Liver (tissue), 9 donors: ENCODE measurements around the gene KRTAP10-6. TPM values are rescaled to one million over a fixed set of nuclear protein-coding genes. Genes with fewer than 3 reads are reported as not detected.
"Not testable (repeated sequence)": the region's sequence is repeated elsewhere in the genome, so short reads cannot be mapped to it uniquely, and the experiment has no call there.

Experiments used
- DNase-seq: peaks from one replicate; pipeline ENCODE4 v3.0.0-alpha.2; 2017; ENCODE audit warnings: low spot score
- H3K27ac ChIP-seq, 2 donors: one replicate each; pipeline ENCODE4 v1.7.0; 2013; ENCODE audit warnings: inconsistent platforms in 2 of 2, low read length in 2 of 2, control low read depth in 1 of 2, low read depth in 1 of 2, mild to moderate bottlenecking in 1 of 2
- H3K27me3 ChIP-seq, 4 donors: one replicate each; pipeline versions ENCODE4 v1.6.1 to v1.7.0; 2013; ENCODE audit warnings: low read length in 3 of 4, inconsistent platforms in 1 of 4, mild to moderate bottlenecking in 1 of 4, moderate library complexity in 1 of 4; ENCODE audit not compliant: control insufficient read depth in 4 of 4, insufficient read depth in 4 of 4
- H3K36me3 ChIP-seq, 4 donors: one replicate each; pipeline versions ENCODE4 v1.6.1 to v1.7.0; 2013; ENCODE audit warnings: low read length in 3 of 4, mild to moderate bottlenecking in 3 of 4, low read depth in 1 of 4, moderate library complexity in 1 of 4; ENCODE audit not compliant: control insufficient read depth in 4 of 4, insufficient read depth in 3 of 4
- H3K4me1 ChIP-seq, 4 donors: one replicate each; pipeline versions ENCODE4 v1.6.1 to v1.7.0; 2013; ENCODE audit warnings: low read length in 3 of 4, mild to moderate bottlenecking in 3 of 4, moderate library complexity in 1 of 4; ENCODE audit not compliant: control insufficient read depth in 4 of 4, insufficient read depth in 4 of 4
- H3K4me3 ChIP-seq, 3 donors: one replicate each; pipeline versions ENCODE4 v1.6.1 to v1.7.0; 2013; ENCODE audit warnings: low read length in 3 of 3, control low read depth in 1 of 3, low read depth in 1 of 3, mild to moderate bottlenecking in 1 of 3
- H3K9ac ChIP-seq, 2 donors: one replicate each; pipeline ENCODE4 v1.7.0; 2013; ENCODE audit warnings: low read length in 2 of 2, mild to moderate bottlenecking in 2 of 2, moderate library complexity in 2 of 2, control low read depth in 1 of 2, low read depth in 1 of 2
- H3K9me3 ChIP-seq, 4 donors: one replicate each; pipeline versions ENCODE4 v1.6.1 to v1.7.0; 2013; ENCODE audit warnings: low read length in 3 of 4; ENCODE audit not compliant: control insufficient read depth in 4 of 4
- EGR1 ChIP-seq, 2 donors: IDR thresholded peaks; 2 replicates each; pipeline ENCODE4 v1.6.1; 2016 to 2018; ENCODE audit warnings: antibody characterized with exemption in 2 of 2, low read depth in 2 of 2
- FOXA1 ChIP-seq: IDR thresholded peaks from 2 replicates; pipeline ENCODE4 v1.6.1; 2016; ENCODE audit warnings: antibody characterized with exemption
- GABPA ChIP-seq, 2 donors: IDR thresholded peaks in 1 of 2; conservative IDR thresholded peaks in 1 of 2; 2 replicates each; pipeline ENCODE4 v1.6.1; 2016; ENCODE audit warnings: antibody characterized with exemption in 2 of 2, mild to moderate bottlenecking in 1 of 2, moderate library complexity in 1 of 2
- HNF4G ChIP-seq: IDR thresholded peaks from 2 replicates; pipeline ENCODE4 v1.6.1; 2016; ENCODE audit warnings: antibody characterized with exemption
- RAD21 ChIP-seq, 2 donors: IDR thresholded peaks; 2 replicates each; pipeline ENCODE4 v1.6.1; 2016; ENCODE audit warnings: antibody characterized with exemption in 2 of 2, mild to moderate bottlenecking in 2 of 2
- SP1 ChIP-seq: IDR thresholded peaks from 2 replicates; pipeline ENCODE4 v1.6.1; 2018; ENCODE audit warnings: antibody characterized with exemption, mild to moderate bottlenecking
- TAF1 ChIP-seq: conservative IDR thresholded peaks from 2 replicates; pipeline ENCODE4 v1.6.1; 2016; ENCODE audit warnings: antibody characterized with exemption, mild to moderate bottlenecking
- WGBS: extraction: QIAGEN DNeasy Blood & Tissue Kit; methylation state at CpG from one replicate; pipeline ENCODE4 v1.1.7; 2013; 5-methylcytosine and 5-hydroxymethylcytosine counted together
- polyA plus RNA-seq, 2 donors: library from polyadenylated mRNA; stranded (reverse) in 1 of 2; unstranded in 1 of 2; fragments of 200-250 nt in 1 of 2; fragments of >200 nt in 1 of 2; fragmentation: Nextera tagmentation in 1 of 2; extraction: Ambion mirVana in 1 of 2; gene quantifications; one replicate each; pipeline versions ENCODE4 v1.2.1 to v1.2.3, GENCODE V29; 2013 to 2015
- total RNA-seq, 2 donors: library from RNA; depleted of rRNA; stranded (reverse); fragments of >200 nt; gene quantifications; one replicate each; pipeline ENCODE4 v1.2.3, GENCODE V29; 2014
- TF ChIP-seq, protein P1 (sequence below): fragments of 150-350 bp; IDR thresholded peaks from 2 replicates; pipeline ENCODE4 v1.5.1; 2017; ENCODE audit warnings: improper control_type of control experiment, low read depth, low read length; ENCODE audit not compliant: missing input control
- TF ChIP-seq, protein P2 (sequence below): IDR thresholded peaks from 2 replicates; pipeline ENCODE4 v1.6.1; 2016; ENCODE audit warnings: antibody characterized with exemption
- TF ChIP-seq, protein P3 (sequence below): IDR thresholded peaks from 2 replicates; pipeline ENCODE4 v1.6.1; 2016; ENCODE audit warnings: antibody characterized with exemption, mild to moderate bottlenecking
- TF ChIP-seq, protein P4 (sequence below): IDR thresholded peaks from 2 replicates; pipeline ENCODE4 v1.6.1; 2016; ENCODE audit warnings: antibody characterized with exemption
- donor health status: healthy.
- donor health status: healthy.
- donor health status: healthy.
- donor health status: healthy.
- donor health status: healthy.

KRTAP10-6 gene
- total and polyA plus RNA-seq, 4 donors = not detected

DNA sequence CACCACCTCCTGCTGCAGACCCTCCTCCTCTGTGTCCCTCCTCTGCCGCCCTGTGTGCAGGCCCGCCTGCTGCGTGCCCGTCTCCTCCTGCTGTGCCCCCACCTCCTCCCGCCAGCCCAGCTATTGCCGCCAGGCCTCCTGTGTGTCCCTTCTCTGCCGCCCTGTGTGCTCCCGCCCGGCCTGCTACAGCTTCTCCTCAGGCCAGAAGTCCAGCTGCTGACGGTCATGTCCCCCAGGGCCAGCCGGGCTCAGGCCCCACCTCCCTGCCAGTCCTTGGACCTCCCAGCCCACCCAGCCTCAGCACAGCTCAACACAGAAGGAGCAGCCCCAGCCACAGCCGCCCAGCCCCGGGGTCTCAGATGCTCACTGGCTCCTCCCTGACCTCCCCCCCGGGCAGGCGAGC is 35.5 kb upstream of the KRTAP10-6 start:
- H3K27ac ChIP-seq, H3K4me3 ChIP-seq, H3K9ac ChIP-seq, H3K27me3 ChIP-seq, DNase-seq, H3K4me1 ChIP-seq, H3K36me3 ChIP-seq: not testable (repeated sequence)
- H3K9me3 ChIP-seq = peaks cover 3 to 11% (median 7%) of the 10 kb centered on the region in 4 donors
- WGBS = 46% methylated on average over 15 of the region's 15 CpGs

DNA sequence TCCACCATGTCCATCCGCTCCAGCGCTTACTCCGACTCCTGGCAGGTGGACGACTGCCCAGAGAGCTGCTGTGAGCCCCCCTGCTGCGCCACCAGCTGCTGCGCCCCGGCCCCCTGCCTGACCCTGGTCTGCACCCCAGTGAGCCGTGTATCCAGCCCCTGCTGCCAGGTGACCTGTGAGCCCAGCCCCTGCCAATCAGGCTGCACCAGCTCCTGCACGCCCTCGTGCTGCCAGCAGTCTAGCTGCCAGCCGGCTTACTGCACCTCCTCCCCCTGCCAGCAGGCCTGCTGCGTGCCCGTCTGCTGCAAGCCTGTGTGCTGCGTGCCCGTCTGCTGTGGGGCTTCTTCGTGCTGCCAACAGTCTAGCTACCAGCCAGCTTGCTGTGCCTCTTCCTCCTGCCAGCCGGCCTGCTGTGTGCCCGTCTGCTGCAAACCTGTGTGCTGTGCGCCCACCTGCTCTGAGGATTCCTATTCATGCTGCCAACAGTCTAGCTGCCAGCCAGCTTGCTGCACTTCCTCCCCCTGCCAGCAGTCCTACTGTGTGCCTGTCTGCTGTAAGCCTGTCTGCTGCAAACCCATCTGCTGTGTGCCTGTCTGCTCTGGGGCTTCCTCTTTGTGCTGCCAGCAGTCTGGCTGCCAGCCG is 35.0 kb upstream of the KRTAP10-6 start:
- H3K9ac ChIP-seq, H3K27me3 ChIP-seq, H3K4me1 ChIP-seq, H3K27ac ChIP-seq, H3K36me3 ChIP-seq, DNase-seq, H3K4me3 ChIP-seq: not testable (repeated sequence)
- H3K9me3 ChIP-seq = peaks cover 3 to 12% (median 6%) of the 10 kb centered on the region in 4 donors
- 85% methylated on average over 20 of the region's 20 CpGs for whole genome bisulfite sequencing

DNA sequence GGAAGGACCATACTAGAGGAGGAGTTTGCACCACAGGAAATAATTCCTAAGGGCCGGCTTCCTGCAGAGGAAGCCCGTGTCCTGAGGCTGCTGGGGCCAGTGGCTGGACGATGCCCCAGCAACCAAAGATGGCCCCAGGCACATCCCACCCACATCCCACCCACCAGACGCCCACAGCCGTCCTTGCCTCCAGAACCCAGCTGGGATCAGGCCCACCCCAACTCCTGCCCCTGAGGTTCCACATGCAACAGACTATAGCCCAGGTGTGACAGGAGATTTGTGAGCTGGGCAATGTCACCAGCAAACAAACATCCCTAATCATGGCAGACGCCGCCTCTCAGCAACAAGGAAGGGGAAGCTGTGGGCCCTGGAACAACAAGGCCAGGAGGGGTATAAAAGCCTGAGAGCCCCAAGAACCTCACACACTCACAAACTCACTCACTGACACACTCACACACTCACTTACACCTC is 34.4 kb upstream of the KRTAP10-6 start, which contains the start of gene KRTAP10-9:
TSS of gene KRTAP10-9 (plus strand) at position 421 of the 471 bp plus-strand sequence. CDS start 79 bp downstream, outside the sequence.
- Histone ChIP-seq H3K9me3 (peaks cover 2 to 12% (median 4%) of the 10 kb centered on the region in 4 donors), H3K27me3 (no peaks in the 10 kb centered on the region), H3K36me3 (no peaks in the 10 kb centered on the region), H3K9ac (no peak within 1 kb of the TSS), H3K27ac (no peak within 1 kb of the TSS), H3K4me3 (no peak within 1 kb of the TSS), H3K4me1 (no peaks in the 10 kb centered on the region)
- DNase-seq = no peak
- WGBS = 60% methylated on average over 7 of the region's 7 CpGs
- TF ChIP-seq RAD21 (IDR thresholded peaks at IDR 0.05) = no peak
- no peak for TF ChIP-seq TAF1
- TF ChIP-seq HNF4G = no peak
- TF ChIP-seq, protein P1, sequence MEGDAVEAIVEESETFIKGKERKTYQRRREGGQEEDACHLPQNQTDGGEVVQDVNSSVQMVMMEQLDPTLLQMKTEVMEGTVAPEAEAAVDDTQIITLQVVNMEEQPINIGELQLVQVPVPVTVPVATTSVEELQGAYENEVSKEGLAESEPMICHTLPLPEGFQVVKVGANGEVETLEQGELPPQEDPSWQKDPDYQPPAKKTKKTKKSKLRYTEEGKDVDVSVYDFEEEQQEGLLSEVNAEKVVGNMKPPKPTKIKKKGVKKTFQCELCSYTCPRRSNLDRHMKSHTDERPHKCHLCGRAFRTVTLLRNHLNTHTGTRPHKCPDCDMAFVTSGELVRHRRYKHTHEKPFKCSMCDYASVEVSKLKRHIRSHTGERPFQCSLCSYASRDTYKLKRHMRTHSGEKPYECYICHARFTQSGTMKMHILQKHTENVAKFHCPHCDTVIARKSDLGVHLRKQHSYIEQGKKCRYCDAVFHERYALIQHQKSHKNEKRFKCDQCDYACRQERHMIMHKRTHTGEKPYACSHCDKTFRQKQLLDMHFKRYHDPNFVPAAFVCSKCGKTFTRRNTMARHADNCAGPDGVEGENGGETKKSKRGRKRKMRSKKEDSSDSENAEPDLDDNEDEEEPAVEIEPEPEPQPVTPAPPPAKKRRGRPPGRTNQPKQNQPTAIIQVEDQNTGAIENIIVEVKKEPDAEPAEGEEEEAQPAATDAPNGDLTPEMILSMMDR = no peak
- no peak for TF ChIP-seq GABPA (IDR thresholded peaks at IDR 0.05 in 1 of 2, conservative IDR thresholded peaks at IDR 0.05 in 1 of 2)
- TF ChIP-seq, protein P2, sequence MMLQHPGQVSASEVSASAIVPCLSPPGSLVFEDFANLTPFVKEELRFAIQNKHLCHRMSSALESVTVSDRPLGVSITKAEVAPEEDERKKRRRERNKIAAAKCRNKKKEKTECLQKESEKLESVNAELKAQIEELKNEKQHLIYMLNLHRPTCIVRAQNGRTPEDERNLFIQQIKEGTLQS = no peak
- TF ChIP-seq, protein P3, sequence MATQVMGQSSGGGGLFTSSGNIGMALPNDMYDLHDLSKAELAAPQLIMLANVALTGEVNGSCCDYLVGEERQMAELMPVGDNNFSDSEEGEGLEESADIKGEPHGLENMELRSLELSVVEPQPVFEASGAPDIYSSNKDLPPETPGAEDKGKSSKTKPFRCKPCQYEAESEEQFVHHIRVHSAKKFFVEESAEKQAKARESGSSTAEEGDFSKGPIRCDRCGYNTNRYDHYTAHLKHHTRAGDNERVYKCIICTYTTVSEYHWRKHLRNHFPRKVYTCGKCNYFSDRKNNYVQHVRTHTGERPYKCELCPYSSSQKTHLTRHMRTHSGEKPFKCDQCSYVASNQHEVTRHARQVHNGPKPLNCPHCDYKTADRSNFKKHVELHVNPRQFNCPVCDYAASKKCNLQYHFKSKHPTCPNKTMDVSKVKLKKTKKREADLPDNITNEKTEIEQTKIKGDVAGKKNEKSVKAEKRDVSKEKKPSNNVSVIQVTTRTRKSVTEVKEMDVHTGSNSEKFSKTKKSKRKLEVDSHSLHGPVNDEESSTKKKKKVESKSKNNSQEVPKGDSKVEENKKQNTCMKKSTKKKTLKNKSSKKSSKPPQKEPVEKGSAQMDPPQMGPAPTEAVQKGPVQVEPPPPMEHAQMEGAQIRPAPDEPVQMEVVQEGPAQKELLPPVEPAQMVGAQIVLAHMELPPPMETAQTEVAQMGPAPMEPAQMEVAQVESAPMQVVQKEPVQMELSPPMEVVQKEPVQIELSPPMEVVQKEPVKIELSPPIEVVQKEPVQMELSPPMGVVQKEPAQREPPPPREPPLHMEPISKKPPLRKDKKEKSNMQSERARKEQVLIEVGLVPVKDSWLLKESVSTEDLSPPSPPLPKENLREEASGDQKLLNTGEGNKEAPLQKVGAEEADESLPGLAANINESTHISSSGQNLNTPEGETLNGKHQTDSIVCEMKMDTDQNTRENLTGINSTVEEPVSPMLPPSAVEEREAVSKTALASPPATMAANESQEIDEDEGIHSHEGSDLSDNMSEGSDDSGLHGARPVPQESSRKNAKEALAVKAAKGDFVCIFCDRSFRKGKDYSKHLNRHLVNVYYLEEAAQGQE = no peak
- TF ChIP-seq, protein P4, sequence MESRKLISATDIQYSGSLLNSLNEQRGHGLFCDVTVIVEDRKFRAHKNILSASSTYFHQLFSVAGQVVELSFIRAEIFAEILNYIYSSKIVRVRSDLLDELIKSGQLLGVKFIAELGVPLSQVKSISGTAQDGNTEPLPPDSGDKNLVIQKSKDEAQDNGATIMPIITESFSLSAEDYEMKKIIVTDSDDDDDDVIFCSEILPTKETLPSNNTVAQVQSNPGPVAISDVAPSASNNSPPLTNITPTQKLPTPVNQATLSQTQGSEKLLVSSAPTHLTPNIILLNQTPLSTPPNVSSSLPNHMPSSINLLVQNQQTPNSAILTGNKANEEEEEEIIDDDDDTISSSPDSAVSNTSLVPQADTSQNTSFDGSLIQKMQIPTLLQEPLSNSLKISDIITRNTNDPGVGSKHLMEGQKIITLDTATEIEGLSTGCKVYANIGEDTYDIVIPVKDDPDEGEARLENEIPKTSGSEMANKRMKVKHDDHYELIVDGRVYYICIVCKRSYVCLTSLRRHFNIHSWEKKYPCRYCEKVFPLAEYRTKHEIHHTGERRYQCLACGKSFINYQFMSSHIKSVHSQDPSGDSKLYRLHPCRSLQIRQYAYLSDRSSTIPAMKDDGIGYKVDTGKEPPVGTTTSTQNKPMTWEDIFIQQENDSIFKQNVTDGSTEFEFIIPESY = no peak
- no peak for TF ChIP-seq FOXA1
- no peak for TF ChIP-seq EGR1 (IDR thresholded peaks at IDR 0.05; ENCODE audit: low read depth in 2 of 2)
- TF ChIP-seq SP1 = no peak
